NCI-H1436 (cell line): ENCODE measurements around the gene IZUMO2.

Experiments
- DNase-seq: peaks from one replicate; lab custom pipeline; 2025; lab: John Stamatoyannopoulos, UW

The IZUMO2 gene

DNA sequence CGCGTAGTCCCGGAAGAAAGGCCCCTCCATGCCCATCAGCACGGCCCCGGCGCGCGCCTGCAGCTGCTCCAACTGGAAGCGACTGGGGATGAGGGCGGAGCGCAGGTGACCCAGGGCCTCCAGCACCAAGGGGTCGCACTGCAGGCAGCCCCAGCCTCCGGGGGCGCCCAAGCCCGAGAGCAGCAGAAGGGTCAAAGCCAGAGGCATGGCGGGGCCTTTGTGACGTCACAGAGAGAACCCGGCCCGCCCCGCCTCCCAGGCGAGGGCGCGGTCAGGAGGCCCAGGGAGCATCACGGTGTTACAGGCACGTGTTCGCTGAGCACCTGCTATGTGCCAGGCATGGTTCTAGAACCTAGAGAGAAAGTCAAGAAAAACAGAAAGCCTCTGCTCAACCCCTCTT is at the start of gene IZUMO2:
TSS of gene IZUMO2 (minus strand) at position 294 of the 400 bp plus-strand sequence. CDS start at position 207, 87 bp downstream.
- no peak for DNase-seq

DNA sequence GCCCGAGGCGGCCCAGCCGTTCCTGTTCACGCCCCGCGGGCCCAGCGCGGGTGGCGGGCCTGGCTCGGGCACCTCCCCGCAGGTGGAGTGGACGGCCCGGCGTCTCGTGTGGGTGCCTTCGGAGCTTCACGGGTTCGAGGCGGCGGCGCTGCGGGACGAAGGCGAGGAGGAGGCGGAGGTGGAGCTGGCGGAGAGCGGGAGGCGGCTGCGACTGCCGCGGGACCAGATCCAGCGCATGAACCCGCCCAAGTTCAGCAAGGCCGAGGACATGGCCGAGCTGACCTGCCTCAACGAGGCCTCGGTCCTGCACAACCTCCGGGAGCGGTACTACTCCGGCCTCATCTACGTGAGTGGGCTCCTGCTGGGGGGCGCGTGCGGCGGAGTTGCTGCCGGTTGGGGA is 47.3 kb upstream of the IZUMO2 start:
- no peak for DNase-seq

DNA sequence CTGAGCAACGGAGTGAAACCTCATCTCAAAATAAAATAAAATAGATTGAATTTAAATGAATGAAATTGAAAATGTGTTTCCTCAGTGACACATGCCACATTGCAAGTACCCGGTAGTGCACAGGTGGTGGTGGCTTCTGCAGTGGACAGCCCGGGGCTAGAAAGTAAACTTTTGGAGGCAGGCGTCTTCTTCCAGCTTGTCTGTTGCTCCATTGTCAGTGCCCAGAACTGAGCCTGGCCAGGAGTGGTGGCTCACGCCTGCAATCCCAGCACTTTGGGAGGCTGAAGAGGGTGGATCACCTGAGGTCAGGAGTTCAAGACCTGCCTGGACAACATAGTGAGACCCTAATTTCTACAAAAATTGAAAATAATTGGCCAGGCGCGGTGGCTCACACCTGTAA is 46.0 kb upstream of the IZUMO2 start:
- DNase-seq: no peak

DNA sequence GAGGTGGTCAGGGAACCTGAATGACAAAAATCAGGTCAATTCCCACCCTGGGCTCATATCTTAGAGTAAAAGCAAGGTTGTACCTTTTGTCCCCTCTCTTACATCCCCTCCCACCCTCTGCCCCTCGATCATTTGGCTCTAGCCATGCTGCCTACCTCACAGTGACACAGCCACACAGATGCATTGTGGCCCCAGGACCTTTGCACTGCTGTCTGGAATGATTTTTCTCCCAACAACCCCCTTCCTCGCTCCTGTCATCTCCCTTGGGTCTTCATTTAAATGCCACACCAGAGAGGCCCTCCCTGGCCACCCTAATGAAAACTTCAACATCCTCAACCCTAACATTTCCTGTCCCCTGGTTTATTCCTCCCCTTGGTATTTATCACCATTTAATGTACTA is 44.6 kb upstream of the IZUMO2 start:
- DNase-seq: no peak

DNA sequence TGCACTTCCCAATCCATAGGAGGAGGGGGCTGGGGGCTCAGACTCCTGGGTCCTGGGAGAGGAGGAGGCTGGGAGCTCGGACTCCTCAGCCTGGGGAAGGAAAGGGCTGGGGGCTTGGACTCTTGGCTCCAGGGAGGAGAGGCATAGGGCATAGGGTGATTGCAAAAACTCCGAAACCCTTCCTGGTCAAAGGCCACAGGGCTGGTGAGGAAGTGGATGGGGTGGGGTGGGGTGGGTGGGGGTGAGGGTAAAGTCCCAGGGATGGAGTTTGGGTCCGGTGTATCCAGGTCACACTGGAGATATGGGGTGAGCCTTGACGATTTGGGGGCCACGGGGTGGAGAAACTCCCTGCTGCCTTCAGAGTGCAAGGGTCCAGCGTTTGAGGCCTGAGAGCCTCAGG is 43.1 kb upstream of the IZUMO2 start:
- DNase-seq: no peak

DNA sequence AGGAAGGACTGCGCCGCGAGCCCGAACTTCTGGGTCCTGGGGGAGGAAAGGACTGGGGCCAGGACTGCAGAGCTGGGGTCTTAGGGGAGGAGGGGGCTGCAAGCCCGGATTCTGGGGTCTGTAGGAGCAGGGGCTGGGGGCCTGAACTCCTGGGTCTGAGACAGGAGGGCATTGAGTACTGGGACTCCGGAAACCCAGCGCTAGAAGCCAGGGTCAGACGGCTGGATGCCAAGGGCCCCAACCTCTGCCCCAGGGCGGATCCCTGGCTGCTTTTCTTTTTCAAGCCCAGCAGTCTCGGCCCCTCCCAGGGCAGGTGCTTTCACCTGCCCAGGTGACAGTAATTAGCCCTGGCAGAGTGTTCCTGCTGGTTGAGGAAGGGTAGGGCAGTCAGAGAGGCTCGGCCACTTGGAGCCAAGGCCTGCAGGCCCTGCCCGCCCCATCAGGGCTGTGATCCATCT is 42.6 kb upstream of the IZUMO2 start:
- DNase-seq: peak; percentile 32

DNA sequence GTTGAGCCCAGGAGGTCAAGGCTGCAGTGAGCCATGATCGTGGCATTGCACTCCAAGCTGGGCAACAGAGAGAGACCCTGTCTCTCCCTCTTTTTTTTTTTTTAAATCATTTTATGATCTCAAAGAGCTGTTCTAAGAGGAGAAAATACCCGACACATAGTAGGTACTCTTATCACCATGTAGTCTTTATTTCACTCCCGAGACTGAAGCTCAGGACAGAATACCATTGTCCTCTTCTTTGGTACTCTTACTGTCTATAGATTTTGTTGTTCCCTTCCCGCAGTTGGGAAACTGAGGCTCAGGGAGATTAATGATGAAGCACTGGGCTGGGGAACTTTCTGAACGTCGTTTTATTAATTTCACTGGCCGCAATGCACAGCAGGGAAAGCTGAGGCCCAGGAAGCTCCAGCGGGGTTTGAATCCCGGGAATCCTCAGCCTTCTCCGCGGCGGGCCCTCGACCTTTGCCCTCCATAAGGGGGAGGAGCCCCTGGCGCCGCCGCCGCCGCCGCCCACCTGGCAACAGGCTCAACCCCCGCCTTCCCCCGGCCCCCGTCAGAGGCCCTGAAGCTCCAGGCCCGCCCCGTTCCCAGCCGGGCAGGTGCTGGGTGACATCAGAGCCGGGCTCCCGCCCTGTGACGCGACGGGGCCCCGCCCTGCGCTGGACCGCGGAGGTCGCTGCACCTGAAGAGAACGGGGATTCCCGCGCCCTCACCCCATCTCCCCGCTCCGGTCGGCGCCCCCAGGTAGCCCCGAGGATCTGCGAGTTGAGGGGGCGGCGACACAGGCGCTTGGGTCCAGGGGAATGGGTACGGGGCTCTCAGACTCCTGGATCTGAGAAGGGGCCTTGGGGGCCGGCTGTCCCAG is 42.0 kb upstream of the IZUMO2 start:
- peak; percentile 92 for DNase-seq

DNA sequence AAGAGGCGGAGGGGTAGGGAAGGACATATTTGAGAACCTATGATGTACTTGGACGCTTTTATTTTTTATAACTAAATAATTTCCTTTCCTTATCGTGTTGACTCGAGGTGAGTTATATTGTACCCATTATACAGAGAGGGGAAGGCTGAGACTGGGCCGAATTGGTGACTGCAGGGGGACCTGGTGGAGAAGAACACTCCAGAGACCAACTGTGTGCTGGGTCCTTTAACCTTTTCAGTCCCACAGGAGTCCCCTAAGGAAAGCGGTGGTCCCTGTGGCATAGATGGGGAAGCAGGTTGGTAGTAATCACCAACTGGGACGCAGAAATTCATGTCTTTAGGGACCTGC is 41.0 kb upstream of the IZUMO2 start:
- no peak for DNase-seq

DNA sequence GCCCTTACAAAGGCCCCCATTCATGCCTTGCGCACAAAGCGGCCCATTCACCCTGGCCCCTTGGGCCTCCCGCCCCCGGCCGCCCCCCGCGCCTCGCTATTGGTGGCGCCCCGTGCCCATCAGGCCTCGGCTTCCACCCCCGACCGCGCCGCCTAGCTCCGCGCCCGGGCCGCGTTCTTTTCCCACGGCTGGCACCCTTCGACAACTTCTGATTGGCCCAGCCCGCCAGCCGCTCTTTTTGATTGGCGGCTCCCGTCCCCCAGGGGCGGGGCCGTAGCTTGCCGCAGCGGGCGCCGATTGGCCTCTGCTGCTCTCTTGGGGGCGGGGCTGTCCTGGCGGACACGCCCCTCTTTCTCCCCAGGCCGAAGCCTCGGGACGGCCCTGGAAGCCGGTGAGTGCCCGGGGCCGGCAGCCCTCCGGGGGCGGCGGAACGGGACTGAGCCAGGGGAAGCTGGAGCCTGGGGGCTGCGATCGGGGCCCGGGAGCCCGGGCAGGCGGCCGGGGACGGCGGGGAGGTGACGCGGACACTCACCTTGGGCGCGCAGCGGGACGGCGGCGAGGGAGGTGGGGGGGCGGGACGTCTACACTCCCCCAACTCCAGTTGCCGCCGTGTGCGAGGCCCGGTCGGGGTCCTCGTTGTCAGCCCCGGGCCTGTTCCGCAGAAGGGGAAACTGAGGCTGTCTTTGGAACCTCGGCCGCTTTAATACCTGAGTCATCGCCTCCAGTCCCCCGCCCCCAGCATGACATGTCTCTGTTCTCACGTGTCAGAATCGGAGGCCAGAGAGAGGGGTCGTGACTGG is 40.4 kb upstream of the IZUMO2 start, which contains the start of gene MYH14:
TSS of gene MYH14 (plus strand) at position 342 of the 800 bp plus-strand sequence. CDS start 6,744 bp downstream, outside the sequence.
- DNase-seq: peak; percentile 99

DNA sequence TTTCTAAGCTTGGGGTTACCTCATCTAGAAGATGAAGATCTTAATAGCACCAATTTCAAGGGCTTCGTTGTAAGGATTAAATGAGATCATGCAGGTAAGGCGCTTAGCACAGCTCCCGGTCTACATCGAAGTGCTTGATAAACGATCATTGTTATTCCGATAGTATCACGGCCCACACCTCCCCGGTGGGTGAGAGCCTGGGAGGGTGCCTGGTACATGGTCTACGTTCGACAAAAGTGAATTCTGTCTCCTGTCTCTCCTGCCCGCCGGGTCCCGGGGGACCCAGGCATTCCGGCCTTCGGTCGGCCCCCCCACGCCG is 39.8 kb upstream of the IZUMO2 start:
- no peak for DNase-seq

DNA sequence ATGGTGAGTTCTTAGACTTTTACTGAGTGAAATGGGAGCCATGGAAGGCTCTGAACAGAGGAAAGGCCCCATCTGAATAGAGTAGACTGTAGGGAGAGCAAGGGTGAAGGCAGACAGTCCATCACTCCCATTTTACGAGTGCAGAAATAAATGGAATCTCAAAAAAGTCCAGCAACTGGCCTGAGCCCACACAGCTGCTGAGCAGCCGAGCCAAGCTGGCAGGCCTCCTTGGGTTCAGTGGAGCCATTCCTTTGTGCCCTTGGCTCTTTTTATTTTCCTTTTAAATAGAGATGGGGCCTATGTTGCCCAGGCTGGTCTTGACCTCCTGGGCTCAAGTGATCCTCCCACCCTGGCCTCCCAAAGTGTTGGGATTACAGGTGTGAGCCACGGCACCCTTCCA is 39.3 kb upstream of the IZUMO2 start:
- DNase-seq: no peak

DNA sequence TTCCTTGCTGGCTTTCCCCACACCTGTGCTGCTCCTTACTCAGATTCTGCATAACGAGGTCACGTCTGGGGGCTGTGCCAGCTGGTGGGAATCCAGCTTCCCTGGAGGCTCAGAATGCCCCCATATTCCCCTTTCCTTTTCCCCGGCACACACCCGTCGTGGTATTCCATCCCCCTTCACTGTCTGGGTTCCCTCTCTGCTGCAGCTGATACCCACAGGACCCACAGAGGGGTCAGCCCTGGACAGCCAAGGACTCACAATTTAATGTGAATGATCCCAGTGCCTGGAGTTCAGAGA is 36.1 kb upstream of the IZUMO2 start:
- no peak for DNase-seq

DNA sequence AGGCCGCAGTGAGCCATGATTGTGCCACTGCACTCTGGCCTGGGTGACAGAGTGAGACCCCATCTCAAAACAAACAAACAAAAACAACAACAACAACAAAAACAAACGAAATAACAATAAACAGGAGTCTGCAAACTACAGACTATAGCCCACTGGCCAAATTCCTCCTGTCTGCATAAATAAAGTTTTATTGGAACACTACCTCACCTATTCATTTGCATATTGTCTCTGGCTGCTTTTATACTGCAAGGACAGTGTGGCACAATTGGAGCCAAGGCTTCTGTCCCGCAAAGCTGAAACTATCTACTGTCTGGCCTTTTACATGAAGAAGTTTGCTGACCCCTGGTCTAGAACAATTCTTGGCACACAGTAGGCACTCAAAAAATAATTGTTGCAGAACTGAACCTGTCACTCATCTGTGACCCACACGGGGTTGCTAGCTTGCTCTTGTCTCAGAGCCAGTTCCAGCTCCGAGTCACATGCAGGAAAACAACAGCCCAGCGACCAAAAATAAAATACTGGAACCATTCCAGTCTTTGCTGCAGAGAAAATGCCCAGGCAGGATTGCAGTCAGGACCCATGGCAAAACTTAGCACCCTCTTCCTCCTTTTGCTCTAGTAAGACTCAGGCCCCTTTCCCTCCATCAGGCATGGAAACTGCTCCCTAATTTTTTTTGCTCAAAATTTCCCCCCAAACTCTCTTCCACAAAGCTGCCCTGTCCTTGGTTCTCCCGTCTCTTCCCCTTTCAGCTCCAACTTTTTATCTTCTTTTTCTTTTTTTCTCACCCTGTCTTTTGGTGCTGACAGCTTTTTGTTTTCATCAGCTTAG is 35.6 kb upstream of the IZUMO2 start:
- no peak for DNase-seq

DNA sequence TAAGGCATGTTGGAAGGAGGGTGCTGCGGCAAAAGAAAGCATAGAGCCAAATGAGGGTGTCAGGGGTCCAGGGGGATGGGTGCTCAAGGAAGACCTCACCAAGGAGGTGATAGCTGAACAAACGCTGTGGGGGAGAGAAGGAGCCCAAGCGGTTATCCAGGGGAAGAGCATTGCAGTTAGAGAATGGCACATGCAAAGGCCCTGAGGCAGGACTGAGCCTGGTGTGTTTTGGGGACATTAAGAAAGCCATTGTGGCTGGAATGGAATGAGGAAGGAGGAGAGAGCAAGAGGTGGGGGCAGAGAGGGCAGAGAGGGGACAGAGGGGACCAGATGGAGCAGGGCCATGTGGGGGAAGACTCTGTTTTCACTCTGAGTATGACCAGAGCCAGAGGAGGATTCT is 34.3 kb upstream of the IZUMO2 start:
- no peak for DNase-seq

DNA sequence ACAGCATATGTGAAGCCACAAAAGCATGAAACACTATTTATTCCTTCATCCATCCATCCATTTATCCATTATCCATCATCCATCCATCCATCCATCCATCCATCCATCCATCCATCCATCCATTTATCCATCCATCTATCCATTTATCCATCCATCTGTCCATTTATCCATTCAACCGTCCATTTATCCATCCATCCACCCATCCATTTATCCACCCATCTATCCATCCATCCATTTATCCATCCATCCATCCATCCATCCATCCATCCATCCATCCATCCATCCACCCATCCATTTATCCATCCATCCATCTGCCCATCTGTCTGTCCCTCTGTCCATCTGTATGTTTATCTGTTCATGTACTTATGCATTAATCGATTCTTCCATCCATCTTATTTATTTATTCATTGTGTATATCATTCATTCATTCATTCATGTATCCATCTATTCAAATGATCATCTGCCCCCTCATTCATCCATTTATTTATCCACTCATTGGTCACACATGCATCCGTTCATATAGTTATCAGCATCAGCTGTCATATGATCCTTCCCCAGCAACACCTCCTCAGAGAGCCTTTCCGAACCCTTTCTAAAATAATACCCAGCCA is 33.3 kb upstream of the IZUMO2 start:
- DNase-seq: no peak

DNA sequence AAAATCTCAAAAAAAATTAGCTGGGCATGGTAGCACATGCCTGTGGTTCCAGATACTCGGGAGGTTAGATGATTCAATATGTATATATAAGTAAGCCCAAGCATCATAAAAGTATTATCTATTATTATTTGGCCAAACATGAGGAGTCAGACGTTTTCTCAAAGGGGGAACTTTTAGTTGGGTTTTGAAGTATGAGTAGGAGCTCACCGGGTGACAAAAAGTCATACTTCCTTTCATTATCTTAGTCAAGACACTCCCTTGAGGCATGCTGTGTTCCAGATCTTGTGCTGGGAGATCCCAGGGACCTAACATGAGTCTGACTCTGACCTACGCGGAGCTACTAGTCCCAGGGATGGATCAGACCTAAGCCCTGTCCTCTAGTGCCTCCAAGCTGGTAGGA is 32.1 kb upstream of the IZUMO2 start:
- no peak for DNase-seq

DNA sequence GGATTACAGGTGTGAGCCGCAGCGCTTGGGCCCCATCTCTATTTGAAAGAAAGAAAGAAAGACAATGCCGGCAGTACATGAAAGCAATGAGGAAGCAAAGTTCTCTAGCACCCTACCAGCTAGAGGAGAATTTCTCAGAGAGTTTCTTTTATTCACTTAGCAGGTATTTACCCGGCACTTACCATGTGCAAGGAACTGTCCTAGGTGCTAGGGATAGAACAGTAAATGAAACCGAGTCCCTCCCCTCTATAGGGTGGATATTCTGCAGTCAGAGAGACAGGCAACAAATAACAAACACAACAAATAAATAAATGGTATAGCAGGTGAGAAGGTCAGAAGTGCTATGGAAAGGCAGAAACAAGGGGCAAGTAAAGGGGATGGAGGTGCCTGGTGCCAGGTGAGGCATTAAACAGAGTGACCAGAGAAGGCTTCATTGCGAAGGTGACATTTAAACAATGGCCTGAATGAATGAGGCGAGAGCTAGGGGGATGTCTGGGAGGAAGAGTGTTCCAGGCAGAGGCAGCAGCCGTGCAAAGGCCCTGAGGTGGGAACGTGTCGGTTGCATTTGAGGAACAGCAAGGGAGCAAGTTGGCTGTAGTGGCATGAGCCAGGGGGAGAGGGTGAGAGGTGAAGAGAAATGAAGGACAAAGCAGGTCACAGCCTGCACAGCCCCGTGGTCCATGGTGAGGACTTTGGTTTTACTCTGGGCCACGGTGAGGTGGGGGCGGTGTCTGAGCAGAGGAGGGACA is 29.6 kb upstream of the IZUMO2 start:
- DNase-seq: no peak

DNA sequence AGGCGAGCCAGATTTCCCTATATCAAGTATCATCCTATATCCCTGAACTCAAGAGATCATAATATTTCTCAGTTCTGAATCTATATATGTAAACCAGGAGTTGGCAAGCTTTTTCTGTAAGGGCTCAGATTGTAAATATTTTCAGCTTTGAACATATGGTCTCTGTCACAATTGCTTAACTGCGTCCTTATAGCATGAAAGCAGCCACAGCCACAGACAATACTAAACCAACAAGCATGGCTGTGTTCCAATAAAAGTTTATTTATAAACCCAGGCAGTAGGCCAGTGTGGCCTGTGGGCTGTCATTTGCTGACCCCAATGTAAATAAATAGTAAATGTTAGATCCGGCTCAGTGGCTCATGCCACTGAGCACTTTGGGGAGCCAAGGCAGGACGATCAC is 28.1 kb upstream of the IZUMO2 start:
- no peak for DNase-seq

DNA sequence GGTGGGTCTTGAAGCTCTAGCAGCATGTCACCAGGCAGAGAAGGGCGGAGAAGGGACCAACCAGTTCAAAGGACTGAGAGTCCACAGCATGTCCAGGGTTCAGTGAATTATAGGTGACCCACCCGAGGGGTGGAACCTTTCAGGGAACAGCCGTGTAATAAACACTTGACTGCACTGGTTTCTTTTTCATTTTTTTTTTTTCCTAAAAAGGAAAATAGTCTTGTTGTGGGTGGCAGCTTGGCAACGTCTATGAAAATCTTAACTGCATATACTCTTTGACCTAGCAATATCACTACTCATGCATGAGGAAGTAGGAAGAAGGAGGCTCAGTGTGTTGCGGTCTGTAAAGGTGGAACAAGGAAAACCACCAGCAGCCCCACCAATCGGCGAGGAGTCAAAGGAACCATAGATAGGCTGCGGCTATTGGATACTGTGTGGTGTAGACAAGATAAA is 27.4 kb upstream of the IZUMO2 start:
- no peak for DNase-seq

DNA sequence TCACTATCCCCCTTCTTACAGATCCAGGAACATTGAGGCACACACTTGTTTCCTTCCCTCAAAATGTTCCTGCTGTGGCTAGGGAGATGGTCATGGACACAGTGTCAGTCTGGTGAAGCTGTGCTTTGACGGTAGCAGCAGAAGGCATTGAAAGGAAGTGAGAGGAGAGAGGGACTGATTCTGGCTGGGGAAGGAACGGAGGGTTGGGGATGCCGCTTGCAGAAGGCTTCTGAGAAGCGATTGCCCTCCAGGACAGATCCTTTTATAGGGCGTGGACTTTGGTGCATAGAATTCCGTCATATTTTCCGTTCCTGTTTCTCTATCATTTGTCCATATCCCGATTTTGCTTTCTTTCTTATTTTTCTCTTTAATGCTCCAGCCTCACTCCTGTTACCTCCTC is 26.2 kb upstream of the IZUMO2 start:
- DNase-seq: no peak

DNA sequence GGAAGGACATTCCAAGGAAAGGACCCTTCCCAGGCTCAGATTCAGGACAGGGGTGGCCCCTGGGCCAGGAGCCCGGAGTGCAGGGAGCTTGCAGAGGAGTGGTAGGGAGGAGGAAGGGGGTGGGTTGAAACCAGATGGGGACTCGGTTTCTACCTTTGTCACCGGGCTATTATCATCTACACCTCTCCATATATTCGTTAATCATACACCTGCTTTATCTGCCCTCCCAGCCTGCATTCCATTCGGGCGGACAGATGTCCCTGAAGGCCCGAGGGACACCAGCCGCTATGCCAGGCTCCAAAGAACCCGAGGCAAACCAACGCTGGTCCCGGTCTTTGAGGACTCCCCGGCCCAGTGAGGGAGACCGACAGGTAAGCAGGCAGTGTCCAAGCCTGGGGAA is 24.9 kb upstream of the IZUMO2 start:
- no peak for DNase-seq
